HG03571 (cell line): ENCODE results near the gene TSPO.

ENCODE experiments used
- ATAC-seq: cut with Tn5 transposase; IDR thresholded peaks from one replicate; pipeline ENCODE4 v1.9.1; 2021; ENCODE audit not compliant: unreplicated experiment

TSPO gene

GRCh38 chr22:43199541-43199940, 48.2 kb downstream of the TSPO start:
- no peak for ATAC-seq

- no peak for ATAC-seq
Observed at GRCh38 chr22:43200031-43200430, 48.7 kb downstream of the TSPO start.

- ATAC-seq = no peak
Observed at GRCh38 chr22:43200555-43200954, 49.2 kb downstream of the TSPO start.

GRCh38 chr22:43201486-43202219, 50.3 kb downstream of the TSPO start:
- ATAC-seq = no peak

- no peak for ATAC-seq
Observed at GRCh38 chr22:43202326-43202725, 51.0 kb downstream of the TSPO start.

- ATAC-seq = no peak
Observed at GRCh38 chr22:43202756-43203410, 51.5 kb downstream of the TSPO start.

GRCh38 chr22:43203471-43203981, 52.2 kb downstream of the TSPO start:
- ATAC-seq = no peak

GRCh38 chr22:43205261-43205691, 53.9 kb downstream of the TSPO start:
- ATAC-seq = no peak

GRCh38 chr22:43205748-43206508, 54.6 kb downstream of the TSPO start:
- ATAC-seq = no peak

- no peak for ATAC-seq
Observed at GRCh38 chr22:43206509-43207161, 55.3 kb downstream of the TSPO start.

- ATAC-seq = no peak
Observed at GRCh38 chr22:43207386-43207785, 56.0 kb downstream of the TSPO start.

- ATAC-seq = no peak
Observed at GRCh38 chr22:43207849-43208702, 56.7 kb downstream of the TSPO start.

GRCh38 chr22:43208703-43209522, 57.6 kb downstream of the TSPO start:
- no peak for ATAC-seq

- ATAC-seq = no peak
Observed at GRCh38 chr22:43209523-43209890, 58.1 kb downstream of the TSPO start.

GRCh38 chr22:43209971-43210370, 58.6 kb downstream of the TSPO start:
- ATAC-seq = no peak

- no peak for ATAC-seq
Observed at GRCh38 chr22:43210631-43211515, 59.5 kb downstream of the TSPO start.

- no peak for ATAC-seq
Observed at GRCh38 chr22:43211941-43212433, 60.6 kb downstream of the TSPO start.

GRCh38 chr22:43212434-43212952, 61.1 kb downstream of the TSPO start:
- ATAC-seq = no peak
